Measurements from ENCODE around the gene TXNDC12.

DNA sequence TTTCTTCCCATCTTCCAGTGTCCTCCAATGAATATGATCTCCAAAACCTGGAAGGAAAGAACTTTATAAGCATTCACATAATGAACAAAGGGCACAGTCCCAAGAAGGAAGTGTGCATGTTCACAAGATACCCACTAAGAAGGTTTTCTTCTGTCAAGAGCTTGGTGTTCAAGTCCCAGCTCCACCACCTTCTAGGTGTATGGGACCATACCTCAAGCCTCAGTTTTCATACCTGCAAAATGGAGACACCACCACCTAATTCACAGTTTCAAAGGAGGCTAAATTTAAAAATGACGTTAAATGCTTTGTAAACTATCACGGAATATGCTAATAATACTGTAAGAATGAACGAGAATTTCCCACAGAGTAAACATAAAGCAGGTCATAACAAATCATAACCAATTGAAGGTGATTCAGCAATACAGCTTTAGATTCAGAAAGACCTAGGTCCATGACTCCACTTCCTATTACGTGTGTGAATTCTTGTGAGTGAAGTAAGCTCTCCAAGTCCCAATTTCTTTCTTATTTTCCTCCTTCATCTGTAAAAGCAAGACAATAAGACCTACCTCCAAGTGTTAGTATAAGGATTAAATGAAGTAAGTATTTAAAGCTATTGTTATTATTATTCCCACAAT lies 13.3 kb downstream of the TXNDC12 start:
- TF ChIP-seq, protein P1, sequence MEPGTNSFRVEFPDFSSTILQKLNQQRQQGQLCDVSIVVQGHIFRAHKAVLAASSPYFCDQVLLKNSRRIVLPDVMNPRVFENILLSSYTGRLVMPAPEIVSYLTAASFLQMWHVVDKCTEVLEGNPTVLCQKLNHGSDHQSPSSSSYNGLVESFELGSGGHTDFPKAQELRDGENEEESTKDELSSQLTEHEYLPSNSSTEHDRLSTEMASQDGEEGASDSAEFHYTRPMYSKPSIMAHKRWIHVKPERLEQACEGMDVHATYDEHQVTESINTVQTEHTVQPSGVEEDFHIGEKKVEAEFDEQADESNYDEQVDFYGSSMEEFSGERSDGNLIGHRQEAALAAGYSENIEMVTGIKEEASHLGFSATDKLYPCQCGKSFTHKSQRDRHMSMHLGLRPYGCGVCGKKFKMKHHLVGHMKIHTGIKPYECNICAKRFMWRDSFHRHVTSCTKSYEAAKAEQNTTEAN (CRISPR knock-in tag; IDR thresholded peaks at IDR 0.05), result no peak
- no peak for TF ChIP-seq BRD4 (IDR thresholded peaks at IDR 0.05)
- TF ChIP-seq TARDBP (IDR thresholded peaks at IDR 0.05), result no peak
- no peak for TF ChIP-seq MYC (IDR thresholded peaks at IDR 0.05; ENCODE audit: low read depth, low read length)
- no peak for TF ChIP-seq MYC (CRISPR knock-in tag; IDR thresholded peaks at IDR 0.05; ENCODE audit: borderline replicate concordance, low read depth)
- TF ChIP-seq, protein P2, sequence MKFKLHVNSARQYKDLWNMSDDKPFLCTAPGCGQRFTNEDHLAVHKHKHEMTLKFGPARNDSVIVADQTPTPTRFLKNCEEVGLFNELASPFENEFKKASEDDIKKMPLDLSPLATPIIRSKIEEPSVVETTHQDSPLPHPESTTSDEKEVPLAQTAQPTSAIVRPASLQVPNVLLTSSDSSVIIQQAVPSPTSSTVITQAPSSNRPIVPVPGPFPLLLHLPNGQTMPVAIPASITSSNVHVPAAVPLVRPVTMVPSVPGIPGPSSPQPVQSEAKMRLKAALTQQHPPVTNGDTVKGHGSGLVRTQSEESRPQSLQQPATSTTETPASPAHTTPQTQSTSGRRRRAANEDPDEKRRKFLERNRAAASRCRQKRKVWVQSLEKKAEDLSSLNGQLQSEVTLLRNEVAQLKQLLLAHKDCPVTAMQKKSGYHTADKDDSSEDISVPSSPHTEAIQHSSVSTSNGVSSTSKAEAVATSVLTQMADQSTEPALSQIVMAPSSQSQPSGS (CRISPR knock-in tag; IDR thresholded peaks at IDR 0.05), result no peak
